SHP77 (cell line): ENCODE measurements around the gene TJAP1.

Experiments used
- DNase-seq, 2 experiments: peaks; one replicate each; lab custom pipeline; 2025; lab: John Stamatoyannopoulos, UW

Gene TJAP1

DNA sequence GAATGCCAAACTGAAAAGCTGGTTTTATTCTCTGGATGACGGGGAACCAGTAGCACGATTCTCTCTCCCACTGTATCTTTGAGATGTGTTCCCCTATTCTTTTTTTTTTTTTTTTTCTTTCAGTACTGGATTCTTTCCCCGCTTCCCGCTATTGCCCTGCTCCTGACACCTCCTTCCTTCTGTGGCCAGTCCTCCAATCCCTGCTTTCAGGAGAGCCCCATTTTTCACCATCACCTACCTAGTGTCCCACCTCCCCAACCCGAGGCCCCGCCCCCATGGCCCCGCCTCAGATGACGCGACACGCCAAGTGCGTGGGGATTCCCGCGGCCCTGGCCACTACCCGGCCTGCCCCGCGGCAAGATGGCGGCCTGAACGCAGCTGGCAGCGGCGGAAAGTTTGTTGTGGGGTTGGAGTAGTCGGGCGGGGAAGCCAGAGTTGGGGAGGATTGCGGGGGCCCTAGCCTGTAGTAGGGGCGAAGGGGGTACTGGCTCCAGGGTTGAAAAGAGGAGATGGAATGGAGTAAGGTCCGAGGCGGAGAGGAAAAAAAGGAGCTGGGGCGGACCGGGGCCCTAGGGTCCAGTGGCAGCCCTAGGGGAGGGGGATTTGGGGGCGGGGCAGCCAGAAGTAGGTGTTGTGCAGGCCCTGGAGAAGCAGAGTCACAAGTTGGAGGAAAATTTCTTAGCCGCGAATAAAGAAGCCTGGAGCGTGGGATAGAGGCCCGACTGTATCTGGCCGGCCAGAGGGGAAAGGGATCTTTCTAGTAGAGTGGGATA, at the start of gene TJAP1:
Gene TJAP1 (plus strand): TSS at position 336 of the 773 bp plus-strand sequence. CDS start 21,432 bp downstream, outside the sequence.
- DNase-seq: peak; percentile 84 to 86

- peak in 1 of 2 experiments; percentile 28 for DNase-seq
Observed at GRCh38 chr6:43428112-43428570, 49.2 kb upstream of the TJAP1 start.

GRCh38 chr6:43428874-43429273, 48.5 kb upstream of the TJAP1 start:
- DNase-seq: no peak

DNA sequence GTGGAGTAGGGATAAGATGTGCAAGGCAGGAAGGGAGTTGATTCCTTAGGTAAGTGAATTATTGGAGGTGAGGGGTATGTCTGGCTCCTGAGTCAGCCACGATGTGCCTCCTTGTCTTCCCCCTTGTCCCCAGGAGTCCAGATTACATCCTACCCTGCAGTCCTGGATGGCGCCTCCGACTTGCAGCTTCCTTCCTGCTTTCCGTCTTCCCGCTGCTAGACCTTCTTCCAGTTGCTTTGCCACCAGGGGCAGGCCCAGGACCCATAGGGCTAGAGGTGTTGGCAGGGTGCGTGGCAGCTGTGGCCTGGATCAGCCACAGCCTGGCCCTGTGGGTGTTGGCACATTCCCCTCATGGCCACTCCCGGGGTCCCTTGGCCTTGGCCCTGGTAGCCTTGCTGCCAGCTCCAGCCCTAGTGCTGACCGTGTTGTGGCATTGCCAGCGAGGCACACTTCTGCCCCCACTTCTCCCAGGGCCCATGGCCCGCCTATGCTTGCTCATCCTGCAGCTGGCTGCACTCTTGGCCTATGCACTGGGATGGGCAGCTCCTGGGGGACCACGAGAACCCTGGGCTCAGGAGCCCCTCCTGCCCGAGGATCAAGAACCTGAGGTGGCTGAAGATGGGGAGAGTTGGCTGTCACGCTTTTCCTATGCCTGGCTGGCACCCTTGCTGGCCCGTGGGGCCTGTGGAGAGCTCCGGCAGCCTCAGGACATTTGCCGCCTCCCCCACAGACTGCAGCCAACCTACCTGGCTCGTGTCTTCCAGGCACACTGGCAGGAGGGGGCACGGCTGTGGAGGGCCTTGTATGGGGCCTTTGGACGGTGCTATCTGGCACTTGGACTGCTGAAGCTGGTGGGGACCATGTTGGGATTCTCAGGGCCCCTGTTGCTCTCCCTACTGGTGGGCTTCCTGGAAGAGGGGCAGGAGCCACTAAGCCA, 45.1 kb upstream of the TJAP1 start:
- DNase-seq: no peak

DNA sequence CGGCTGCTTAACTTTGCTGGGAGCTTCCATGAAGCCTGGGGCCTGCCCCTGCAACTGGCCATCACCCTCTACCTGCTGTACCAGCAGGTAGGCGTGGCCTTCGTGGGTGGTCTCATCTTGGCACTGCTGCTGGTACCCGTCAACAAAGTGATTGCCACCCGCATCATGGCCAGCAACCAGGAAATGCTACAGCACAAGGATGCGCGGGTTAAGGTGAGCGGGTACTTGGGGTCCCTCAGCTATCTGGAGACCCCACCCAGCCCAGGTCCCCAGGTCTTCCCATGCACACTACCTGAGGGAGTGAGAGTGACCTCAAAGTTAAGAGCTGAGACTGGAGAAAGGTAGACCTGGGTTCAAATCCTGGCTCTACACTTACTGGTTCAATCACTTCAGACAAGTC, 44.2 kb upstream of the TJAP1 start:
- no peak for DNase-seq

DNA sequence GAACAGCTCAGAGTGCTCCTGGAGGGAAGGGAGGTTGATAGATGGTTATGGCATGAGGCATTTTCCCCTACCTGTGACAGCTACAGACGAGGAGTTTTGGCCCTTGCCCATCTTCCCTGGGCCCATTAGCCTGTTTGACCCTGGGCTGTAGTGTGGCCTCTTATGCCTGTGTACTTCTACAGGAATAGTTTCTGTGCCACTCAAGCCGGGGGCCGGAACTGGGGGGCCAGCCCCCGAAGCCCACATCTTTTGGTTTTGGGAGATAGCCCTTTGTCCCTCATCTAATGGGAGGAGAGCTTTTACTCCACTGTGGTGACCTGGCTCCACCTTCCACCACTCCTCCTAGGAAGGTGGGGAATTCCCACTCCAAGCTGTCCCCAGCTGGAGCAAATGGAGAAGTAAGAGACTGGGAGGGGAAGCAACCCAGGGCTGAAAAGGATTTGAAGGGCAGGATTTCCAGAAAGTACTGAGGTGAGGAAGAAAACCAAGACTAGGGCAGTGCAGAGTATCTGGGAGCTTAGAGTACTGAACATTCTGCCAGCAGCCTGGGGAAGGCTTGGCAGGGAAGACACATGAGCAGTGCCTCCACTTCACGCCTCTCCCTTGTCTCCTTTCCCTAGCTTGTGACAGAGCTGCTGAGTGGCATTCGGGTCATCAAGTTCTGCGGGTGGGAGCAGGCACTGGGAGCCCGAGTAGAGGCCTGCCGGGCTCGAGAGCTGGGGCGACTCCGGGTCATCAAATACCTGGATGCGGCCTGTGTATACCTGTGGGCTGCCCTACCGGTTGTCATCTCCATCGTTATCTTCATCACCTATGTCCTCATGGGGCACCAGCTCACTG, 43.1 kb upstream of the TJAP1 start:
- no peak for DNase-seq

DNA sequence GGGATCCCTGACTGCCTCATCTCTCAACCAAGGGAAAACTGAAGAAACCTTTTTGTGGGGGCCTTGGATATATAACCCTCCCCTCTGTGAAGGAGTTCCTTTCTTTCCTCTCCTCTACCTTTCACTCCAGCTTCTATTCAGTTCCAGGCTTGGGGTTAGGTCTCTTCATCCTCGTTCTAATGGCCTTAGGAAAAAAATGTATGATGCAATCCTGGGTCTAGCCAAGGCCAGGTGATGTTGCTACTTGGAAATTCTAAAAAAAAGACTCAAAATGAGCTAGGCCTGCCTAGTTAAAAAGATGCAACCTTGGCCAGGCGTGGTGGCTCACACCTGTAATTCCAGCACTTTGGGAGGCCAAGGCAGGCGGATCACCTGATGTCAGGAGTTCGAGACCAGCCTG, 42.4 kb upstream of the TJAP1 start:
- DNase-seq: no peak

DNA sequence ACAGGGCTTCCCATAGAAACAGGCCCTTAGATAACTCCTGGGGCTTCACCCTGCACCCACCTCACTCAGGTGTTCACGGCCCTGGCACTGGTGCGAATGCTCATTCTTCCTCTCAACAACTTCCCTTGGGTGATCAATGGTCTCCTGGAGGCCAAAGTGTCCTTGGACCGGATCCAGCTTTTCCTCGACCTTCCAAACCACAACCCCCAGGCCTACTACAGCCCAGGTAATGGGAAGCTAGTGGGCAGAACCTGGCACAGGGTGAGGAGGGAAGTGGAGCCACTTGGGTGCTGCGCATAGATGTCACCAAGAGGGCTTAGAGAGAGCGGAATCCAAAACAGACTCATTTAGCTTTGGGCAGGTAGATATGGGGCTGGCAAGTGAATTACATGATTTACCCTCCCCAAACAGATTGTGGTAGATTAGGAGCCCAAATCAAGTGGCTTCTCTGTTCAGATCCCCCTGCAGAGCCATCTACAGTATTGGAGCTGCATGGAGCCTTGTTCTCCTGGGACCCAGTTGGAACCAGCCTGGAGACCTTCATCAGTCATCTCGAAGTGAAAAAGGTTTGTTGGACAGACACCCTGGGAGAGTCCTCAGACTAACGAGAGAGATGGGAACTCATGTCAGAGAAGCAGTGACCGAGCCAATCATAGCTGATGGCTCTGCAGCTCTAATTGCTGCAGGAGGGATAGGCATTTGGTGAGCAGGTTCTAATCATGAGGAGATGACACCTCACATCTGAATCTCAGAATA, 41.5 kb upstream of the TJAP1 start:
- no peak for DNase-seq

DNA sequence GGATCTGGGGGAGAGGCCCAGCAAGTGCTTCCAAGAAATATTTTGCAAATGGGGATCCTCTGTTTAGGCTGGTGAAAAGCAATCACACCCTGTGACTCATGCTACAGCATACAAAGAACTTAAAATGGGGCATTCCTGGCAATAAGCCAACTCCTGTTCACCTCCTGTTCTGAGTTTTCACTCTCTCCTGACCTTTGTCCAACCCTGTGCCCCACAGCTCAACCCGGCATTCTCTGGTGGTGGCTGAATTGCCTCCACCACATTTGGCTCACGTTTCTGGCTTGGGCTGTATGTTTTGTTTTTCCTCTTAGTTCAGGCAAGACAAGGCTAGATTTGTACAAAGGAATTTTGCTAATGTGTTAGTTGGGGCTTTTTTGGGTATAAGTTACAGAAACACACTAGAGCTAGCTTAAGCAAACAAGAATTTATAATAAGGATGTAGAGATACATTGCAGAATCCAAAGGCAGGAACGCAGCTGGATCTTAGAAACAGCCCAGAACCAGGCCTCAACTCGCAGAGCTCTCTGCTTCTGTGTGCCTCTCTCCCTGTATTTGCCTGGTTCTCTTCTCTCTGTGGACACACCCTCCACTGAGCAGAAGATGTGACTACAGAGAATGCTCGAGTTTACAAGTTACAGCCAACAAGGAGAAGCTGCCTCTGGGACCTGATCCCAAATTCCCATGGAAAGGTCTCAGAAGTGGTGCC, 40.6 kb upstream of the TJAP1 start:
- DNase-seq: peak in 1 of 2 experiments; percentile 3

- no peak for DNase-seq
Observed at GRCh38 chr6:43437700-43438099, 39.7 kb upstream of the TJAP1 start.

DNA sequence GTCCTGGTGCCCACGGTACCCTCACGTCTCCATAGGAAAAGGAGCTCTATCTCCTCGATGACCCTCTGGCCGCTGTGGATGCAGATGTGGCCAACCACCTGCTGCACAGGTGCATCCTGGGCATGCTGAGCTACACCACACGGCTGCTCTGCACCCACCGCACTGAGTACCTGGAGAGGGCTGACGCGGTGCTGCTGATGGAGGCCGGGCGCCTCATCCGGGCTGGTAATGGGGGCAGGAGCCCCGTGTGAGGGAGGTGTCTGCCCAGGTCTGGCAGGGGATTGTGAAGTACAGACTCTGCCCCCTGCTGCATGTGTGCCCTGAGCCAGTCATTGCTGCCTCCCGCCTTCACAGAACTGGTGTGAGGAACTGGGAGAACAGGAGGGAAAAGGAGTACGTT, 34.4 kb upstream of the TJAP1 start:
- DNase-seq: no peak

DNA sequence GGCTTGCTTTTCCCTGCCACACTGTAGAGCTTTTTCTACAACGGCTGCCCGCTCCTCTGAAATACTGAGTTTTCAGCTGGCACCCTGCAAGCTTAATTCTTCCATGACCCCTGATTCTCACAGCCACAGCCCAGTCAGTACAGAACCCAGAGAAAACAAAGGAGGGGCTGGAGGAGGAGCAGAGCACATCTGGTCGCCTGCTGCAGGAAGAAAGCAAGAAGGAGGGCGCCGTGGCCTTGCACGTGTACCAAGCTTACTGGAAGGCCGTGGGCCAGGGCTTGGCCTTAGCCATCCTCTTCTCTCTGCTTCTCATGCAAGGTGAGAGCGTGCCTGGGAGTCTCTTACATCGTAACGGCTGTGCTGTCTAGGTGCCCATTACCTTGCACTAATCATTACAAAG, 33.3 kb upstream of the TJAP1 start:
- DNase-seq: no peak

DNA sequence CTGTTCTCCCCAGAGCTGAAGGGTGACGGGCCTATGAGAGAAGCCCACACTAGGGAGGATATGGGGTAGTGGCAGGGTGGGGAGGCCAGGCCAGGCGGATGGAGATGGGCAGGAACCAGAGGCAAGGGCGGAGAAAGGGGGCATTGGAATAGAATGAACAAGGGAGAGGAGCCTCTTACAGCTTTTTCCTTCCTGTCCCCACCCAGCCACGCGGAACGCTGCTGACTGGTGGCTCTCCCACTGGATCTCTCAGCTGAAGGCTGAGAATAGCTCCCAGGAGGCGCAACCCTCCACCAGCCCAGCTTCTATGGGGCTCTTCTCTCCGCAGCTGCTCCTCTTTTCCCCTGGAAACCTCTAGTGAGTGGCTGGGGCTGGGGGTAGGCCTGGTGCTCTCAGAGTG, 32.8 kb upstream of the TJAP1 start:
- no peak for DNase-seq

DNA sequence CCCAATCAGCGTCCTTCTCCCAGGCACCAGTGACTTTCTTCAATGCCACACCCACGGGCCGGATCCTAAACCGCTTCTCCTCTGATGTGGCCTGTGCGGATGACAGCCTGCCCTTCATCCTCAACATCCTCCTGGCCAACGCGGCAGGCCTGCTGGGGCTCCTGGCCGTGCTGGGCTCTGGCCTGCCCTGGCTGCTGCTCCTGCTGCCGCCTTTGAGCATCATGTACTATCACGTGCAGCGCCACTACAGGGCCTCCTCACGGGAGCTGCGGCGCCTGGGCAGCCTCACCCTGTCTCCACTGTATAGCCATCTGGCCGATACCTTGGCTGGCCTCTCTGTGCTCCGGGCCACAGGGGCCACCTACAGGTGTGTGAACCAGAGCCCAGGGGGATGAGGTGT, 31.8 kb upstream of the TJAP1 start:
- no peak for DNase-seq

- DNase-seq: no peak
Observed at GRCh38 chr6:43447604-43448003, 29.8 kb upstream of the TJAP1 start.

DNA sequence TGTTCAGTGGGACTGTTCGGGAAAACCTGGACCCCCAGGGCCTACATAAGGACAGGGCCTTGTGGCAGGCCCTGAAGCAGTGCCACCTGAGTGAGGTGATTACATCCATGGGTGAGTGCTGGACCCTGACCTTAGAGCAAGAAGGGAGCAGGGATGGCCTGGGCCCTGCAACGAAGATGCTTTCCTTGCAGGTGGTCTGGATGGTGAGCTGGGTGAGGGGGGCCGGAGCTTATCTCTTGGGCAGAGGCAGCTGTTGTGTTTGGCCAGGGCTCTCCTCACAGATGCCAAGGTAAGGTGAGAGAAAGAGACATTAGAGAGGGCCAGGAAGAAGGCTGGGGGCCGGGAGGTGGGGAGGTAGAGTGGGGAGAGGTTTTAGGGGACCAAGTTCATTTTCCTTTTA, 28.5 kb upstream of the TJAP1 start:
- DNase-seq: no peak

- no peak for DNase-seq
Observed at GRCh38 chr6:43450699-43451131, 26.7 kb upstream of the TJAP1 start.

GRCh38 chr6:43451348-43451747, 26.0 kb upstream of the TJAP1 start:
- DNase-seq: no peak

GRCh38 chr6:43451939-43452338, 25.4 kb upstream of the TJAP1 start:
- no peak for DNase-seq

DNA sequence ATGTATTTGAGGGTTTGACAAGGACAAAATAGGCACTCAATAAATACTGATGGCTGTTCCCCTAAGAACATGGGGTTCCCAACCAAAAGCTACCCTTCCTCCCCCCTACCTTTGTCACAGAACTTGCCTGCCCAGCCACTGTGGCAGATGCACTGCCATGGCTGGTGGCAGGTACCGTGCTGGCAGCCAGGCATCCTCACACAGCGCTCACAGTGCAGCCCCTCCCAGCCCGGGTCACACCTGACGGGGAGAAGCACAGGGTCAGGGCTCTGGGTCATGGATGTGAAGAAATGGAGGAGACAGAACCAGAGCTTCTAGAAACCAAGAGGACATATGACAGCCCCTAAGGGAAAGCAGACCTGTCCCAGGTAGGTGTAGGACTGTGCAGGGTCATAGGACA, 24.5 kb upstream of the TJAP1 start:
- no peak for DNase-seq

- no peak for DNase-seq
Observed at GRCh38 chr6:43453831-43454230, 23.5 kb upstream of the TJAP1 start.
